ENCODE measurements around the gene RNF183.

RNF183 gene

GRCh38 chr9:113302792-113303418 lies at the start of gene RNF183:
Gene RNF183 (minus strand): TSS chr9:113303376. CDS start chr9:113298184, 5,192 bp downstream.
- DNase-seq (ENCODE audit: low spot score): no peak

GRCh38 chr9:113352411-113352810 lies 49.2 kb upstream of the RNF183 start:
- no peak for DNase-seq (ENCODE audit: low spot score)

- DNase-seq (ENCODE audit: low spot score): no peak
These were observed 48.8 kb upstream of the RNF183 start for GRCh38 chr9:113352006-113352405.

- DNase-seq (ENCODE audit: low spot score): no peak
These were observed 47.8 kb upstream of the RNF183 start for GRCh38 chr9:113350937-113351336.

- DNase-seq (ENCODE audit: low spot score): no peak
These were observed 47.0 kb upstream of the RNF183 start for GRCh38 chr9:113350107-113350661.

- DNase-seq (ENCODE audit: low spot score): no peak
These were observed 46.4 kb upstream of the RNF183 start, which contains the start of gene BSPRY for GRCh38 chr9:113349445-113350094. Gene BSPRY (plus strand): TSS chr9:113349541. CDS start chr9:113349580, 39 bp downstream.

- no peak for DNase-seq (ENCODE audit: low spot score)
These were observed 45.9 kb upstream of the RNF183 start for GRCh38 chr9:113349066-113349444.

GRCh38 chr9:113348437-113348836 lies 45.3 kb upstream of the RNF183 start:
- no peak for DNase-seq (ENCODE audit: low spot score)

- DNase-seq (ENCODE audit: low spot score): no peak
These were observed 42.5 kb upstream of the RNF183 start for GRCh38 chr9:113345671-113346070.

DNA sequence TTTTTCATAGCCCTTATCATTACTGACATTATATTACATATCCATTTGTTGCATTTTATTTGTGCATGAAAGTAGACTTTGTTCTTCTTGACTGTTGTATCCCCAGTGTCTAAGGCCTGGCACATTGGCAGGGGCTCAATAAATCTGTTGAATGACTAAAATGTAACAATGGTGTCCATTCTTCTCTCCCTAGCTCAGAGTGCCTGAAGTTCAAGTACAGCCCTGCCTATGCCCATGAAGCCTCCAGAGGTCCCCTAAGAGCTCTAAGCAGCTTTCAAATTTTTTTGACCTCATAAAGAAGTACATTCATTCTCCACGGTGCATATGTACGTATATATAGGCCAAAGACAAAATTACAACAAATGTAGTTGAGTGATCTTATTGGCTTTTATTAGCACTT lies 42.0 kb upstream of the RNF183 start:
- DNase-seq (ENCODE audit: low spot score): peak; percentile 84

- DNase-seq (ENCODE audit: low spot score): peak; percentile 97
These were observed 40.6 kb upstream of the RNF183 start for GRCh38 chr9:113343732-113344231.

DNA sequence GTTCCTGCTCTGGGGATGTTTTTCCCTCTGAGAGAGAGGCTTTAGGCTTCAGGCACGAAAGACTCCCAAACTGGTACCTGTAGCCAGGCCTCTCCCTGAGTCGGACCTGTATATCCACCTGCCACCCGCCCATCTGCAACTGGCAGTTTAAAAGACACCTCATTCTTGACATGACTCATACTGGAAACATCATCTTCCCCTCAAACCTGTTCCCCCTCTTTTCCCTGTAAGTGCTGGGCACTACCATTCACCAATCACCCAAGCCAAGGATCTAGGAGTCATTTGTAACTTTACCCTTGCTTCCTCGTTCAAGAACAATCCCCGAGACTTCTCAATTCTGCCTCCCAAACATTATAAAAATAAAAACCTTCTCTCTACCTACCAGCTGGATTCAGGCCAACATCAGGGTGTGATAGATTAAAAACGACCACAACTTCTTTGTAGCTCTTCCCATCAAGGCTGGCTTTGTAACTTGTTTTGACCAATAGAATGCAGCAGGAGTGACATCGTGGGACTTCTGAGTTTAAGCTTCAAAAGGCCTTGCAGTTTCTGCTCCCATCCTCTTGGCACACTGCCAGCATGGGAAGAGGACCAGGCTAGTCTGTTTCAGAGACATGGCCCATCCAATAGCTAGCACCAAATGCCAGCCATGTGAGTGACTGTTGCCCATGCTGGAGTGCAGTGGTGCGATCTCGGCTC lies 38.7 kb upstream of the RNF183 start:
- no peak for DNase-seq (ENCODE audit: low spot score)

- DNase-seq (ENCODE audit: low spot score): peak; percentile 78
These were observed 37.0 kb upstream of the RNF183 start, which contains the start of gene WDR31 for GRCh38 chr9:113340011-113340699. Gene WDR31 (minus strand): TSS chr9:113340275. CDS start chr9:113332022, 8,253 bp downstream.

GRCh38 chr9:113337714-113338113 lies 34.5 kb upstream of the RNF183 start:
- no peak for DNase-seq (ENCODE audit: low spot score)

DNA sequence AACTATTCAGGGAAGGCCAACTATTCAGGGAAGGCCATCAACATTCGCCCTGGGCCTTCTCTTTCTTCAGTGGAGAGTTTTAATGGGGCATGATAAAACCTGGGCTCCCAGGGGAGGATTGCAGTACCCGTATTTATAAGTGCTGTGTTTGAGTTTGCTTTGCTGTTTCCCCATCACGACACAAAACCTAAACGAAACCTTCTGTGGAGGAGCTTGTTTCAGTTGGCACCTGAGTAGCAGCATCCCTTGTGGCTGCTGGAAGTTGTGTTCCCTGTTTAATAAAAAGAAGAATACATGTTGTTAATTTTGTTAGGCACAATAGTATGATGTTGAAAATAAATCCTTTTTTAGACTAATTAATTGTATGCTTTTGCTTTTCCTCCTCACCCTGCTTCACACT lies 28.6 kb upstream of the RNF183 start:
- DNase-seq (ENCODE audit: low spot score): no peak

GRCh38 chr9:113328045-113328782 lies 25.0 kb upstream of the RNF183 start:
- DNase-seq (ENCODE audit: low spot score): no peak

GRCh38 chr9:113326230-113326629 lies 23.1 kb upstream of the RNF183 start:
- no peak for DNase-seq (ENCODE audit: low spot score)

GRCh38 chr9:113322671-113323070 lies 19.5 kb upstream of the RNF183 start:
- DNase-seq (ENCODE audit: low spot score): peak; percentile 43

- no peak for DNase-seq (ENCODE audit: low spot score)
These were observed 16.9 kb upstream of the RNF183 start for GRCh38 chr9:113320051-113320450.

DNA sequence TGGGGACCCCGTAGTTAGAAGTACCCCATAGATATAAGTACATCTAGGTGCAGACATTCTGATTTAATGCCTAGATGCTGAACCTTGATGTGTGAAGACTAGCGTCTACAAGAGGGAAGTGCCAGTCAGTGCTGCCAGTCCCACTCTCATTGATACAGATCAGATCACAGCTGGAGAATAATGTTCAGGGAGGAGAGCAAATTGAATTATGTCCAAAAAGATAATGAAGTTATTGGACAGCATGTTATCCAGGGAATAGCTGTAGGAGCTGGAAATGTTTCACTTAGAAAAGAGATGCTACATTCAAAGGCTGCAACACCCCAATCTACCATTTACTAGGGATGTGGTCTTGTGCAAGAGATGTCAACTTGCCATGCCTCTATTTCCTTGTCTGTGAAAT lies 15.9 kb upstream of the RNF183 start:
- DNase-seq (ENCODE audit: low spot score): no peak

GRCh38 chr9:113317777-113318176 lies 14.6 kb upstream of the RNF183 start:
- DNase-seq (ENCODE audit: low spot score): no peak

All from pons (tissue), 1 donor.